Erythroblast (primary cell): ENCODE measurements around the gene CSK.

Experiments
- GATA1 ChIP-seq: IDR thresholded peaks from 2 replicates; pipeline ENCODE4 v1.6.1; 2011; ENCODE audit warnings: low read depth, mild to moderate bottlenecking, control low read depth, low read length, moderate library complexity
- POLR2A ChIP-seq: IDR thresholded peaks from 2 replicates; pipeline ENCODE4 v1.6.1; 2011; ENCODE audit warnings: mild to moderate bottlenecking, low read length

DNA sequence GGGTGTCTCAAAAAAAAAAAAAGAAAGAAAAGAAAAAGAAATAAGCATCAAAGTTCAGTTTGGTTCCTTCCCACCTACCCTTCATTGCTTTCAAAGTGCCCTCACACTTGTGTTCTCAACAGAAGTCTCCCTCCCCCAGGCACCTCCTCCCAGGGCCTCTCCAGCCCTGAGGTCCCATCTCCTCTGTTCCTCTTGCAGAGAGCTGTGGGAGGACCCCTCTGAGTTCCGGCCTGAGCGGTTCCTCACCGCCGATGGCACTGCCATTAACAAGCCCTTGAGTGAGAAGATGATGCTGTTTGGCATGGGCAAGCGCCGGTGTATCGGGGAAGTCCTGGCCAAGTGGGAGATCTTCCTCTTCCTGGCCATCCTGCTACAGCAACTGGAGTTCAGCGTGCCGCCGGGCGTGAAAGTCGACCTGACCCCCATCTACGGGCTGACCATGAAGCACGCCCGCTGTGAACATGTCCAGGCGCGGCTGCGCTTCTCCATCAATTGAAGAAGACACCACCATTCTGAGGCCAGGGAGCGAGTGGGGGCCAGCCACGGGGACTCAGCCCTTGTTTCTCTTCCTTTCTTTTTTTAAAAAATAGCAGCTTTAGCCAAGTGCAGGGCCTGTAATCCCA lies 27.2 kb upstream of the CSK start:
- TF ChIP-seq POLR2A: no peak
- no peak for TF ChIP-seq GATA1
